ENCODE data around the gene NCLN. TPM values are rescaled to one million over a fixed set of nuclear protein-coding genes. Genes with fewer than 3 reads are reported as not detected.
A peak's percentile ranks its signal among the peaks of the same experiment; 100 is the strongest.
"Not testable (repeated sequence)": the region's sequence is repeated elsewhere in the genome, so short reads cannot be mapped to it uniquely, and the experiment has no call there.

NCLN gene
- total RNA-seq, 1 donor from 2014 or later, result 34.9 TPM

- Histone ChIP-seq H3K27ac (no peak overlapping the region), H3K4me3 (no peak overlapping the region), H3K4me1 (peaks cover 11% of the 10 kb centered on the region), H3K9me3 (no peaks in the 10 kb centered on the region), H3K36me3 (no peaks in the 10 kb centered on the region), H3K27me3 (no peaks in the 10 kb centered on the region)
- DNase-seq (ENCODE audit: extremely low spot score in 2 of 2), result no peak
- TF ChIP-seq POLR2AphosphoS5 (IDR thresholded peaks at IDR 0.05; ENCODE audit: insufficient read depth in 1 of 2, low read depth in 1 of 2) (no peak), CTCF (IDR thresholded peaks at IDR 0.05) (no peak), POLR2A (IDR thresholded peaks at IDR 0.05) (no peak)
- intact Hi-C loops (cut with DNase I), result no loop called here
Observed at GRCh38 chr19:3151563-3152418, 33.9 kb upstream of the NCLN start.

- Histone ChIP-seq H3K4me3 (no peak overlapping the region), H3K27ac (no peak overlapping the region), H3K4me1 (peaks cover 11% of the 10 kb centered on the region), H3K27me3 (no peaks in the 10 kb centered on the region), H3K36me3 (no peaks in the 10 kb centered on the region), H3K9me3 (no peaks in the 10 kb centered on the region)
- intact Hi-C loops (cut with DNase I), result no loop called here
- DNase-seq (ENCODE audit: extremely low spot score in 2 of 2), result no peak
- TF ChIP-seq POLR2AphosphoS5 (IDR thresholded peaks at IDR 0.05; ENCODE audit: insufficient read depth in 1 of 2, low read depth in 1 of 2), result no peak
- no peak for TF ChIP-seq POLR2A (IDR thresholded peaks at IDR 0.05)
- TF ChIP-seq CTCF (IDR thresholded peaks at IDR 0.05), result no peak
Observed at GRCh38 chr19:3152419-3152780, 33.3 kb upstream of the NCLN start.

GRCh38 chr19:3153286-3154230 lies 32.2 kb upstream of the NCLN start:
- H3K9me3 ChIP-seq, result no peaks in the 10 kb centered on the region
- H3K27ac ChIP-seq, result no peak overlapping the region
- intact Hi-C loops (cut with DNase I), result no loop called here
- H3K4me3 ChIP-seq, result no peak overlapping the region
- no peaks in the 10 kb centered on the region for H3K36me3 ChIP-seq
- H3K4me1 ChIP-seq, result peaks cover 11% of the 10 kb centered on the region
- no peaks in the 10 kb centered on the region for H3K27me3 ChIP-seq
- DNase-seq (ENCODE audit: extremely low spot score in 2 of 2), result no peak
- TF ChIP-seq POLR2AphosphoS5 (IDR thresholded peaks at IDR 0.05; ENCODE audit: insufficient read depth in 1 of 2, low read depth in 1 of 2), result no peak
- no peak for TF ChIP-seq POLR2A (IDR thresholded peaks at IDR 0.05)
- no peak for TF ChIP-seq CTCF (IDR thresholded peaks at IDR 0.05)

- H3K36me3 ChIP-seq; H3K4me3 ChIP-seq; H3K27ac ChIP-seq; H3K27me3 ChIP-seq; DNase-seq (ENCODE audit: extremely low spot score in 2 of 2); intact Hi-C loops (cut with DNase I); H3K9me3 ChIP-seq: not testable (repeated sequence)
- H3K4me1 ChIP-seq, result peaks cover 11% of the 10 kb centered on the region
Observed at GRCh38 chr19:3154447-3154846, 31.3 kb upstream of the NCLN start.

- H3K9me3 ChIP-seq, result no peaks in the 10 kb centered on the region
- TF ChIP-seq POLR2AphosphoS5 (IDR thresholded peaks at IDR 0.05; ENCODE audit: insufficient read depth in 1 of 2, low read depth in 1 of 2), result peak; percentile 72 to 77
- no peak for TF ChIP-seq CTCF (IDR thresholded peaks at IDR 0.05)
- H3K27me3 ChIP-seq, result no peaks in the 10 kb centered on the region
- H3K36me3 ChIP-seq, result no peaks in the 10 kb centered on the region
- peak in 1 of 2 donors; percentile 94 for DNase-seq (ENCODE audit: extremely low spot score in 2 of 2)
- H3K4me1 ChIP-seq, result peaks cover 11% of the 10 kb centered on the region
- intact Hi-C loops (cut with DNase I), result no loop called here
- no peak overlapping the region for H3K27ac ChIP-seq
- no peak overlapping the region for H3K4me3 ChIP-seq
Observed at GRCh38 chr19:3154957-3155736, 30.6 kb upstream of the NCLN start.

Measured in vagina (tissue), 2 donors.